Stomach (tissue), 9 donors: ENCODE measurements around the gene WDR18. TPM values are rescaled to one million over a fixed set of nuclear protein-coding genes. Genes with fewer than 3 reads are reported as not detected.

Experiments
- DNase-seq, 2 donors: peaks; one replicate each; pipeline versions ENCODE4 v3.0.0 to v3.0.0-alpha.2; 2013 to 2019
- H3K27ac ChIP-seq, 5 donors: fragments of 200-600 bp in 4 of 5; sonication (generic) in 4 of 5; one replicate each; pipeline ENCODE4 v1.5.1; 2013 to 2019; ENCODE audit warnings: mild to moderate bottlenecking in 1 of 5, moderate library complexity in 1 of 5
- H3K27me3 ChIP-seq, 3 donors: fragments of 200-600 bp; sonication (generic); one replicate each; pipeline ENCODE4 v1.5.1; 2017 to 2019; ENCODE audit warnings: mixed run types in 1 of 3
- H3K36me3 ChIP-seq, 4 donors: fragments of 200-600 bp; sonication (generic); 1 replicate in 3 of 4; 2 replicates in 1 of 4; pipeline ENCODE4 v1.5.1; 2016 to 2019
- H3K4me1 ChIP-seq, 4 donors: fragments of 200-600 bp; sonication (generic); one replicate each; pipeline ENCODE4 v1.5.1; 2016 to 2019
- H3K4me3 ChIP-seq, 4 donors: fragments of 200-600 bp; sonication (generic) in 3 of 4; one replicate each; pipeline ENCODE4 v1.5.1; 2016 to 2019; ENCODE audit warnings: mild to moderate bottlenecking in 1 of 4
- H3K9me3 ChIP-seq, 4 donors: fragments of 200-600 bp; sonication (generic); one replicate each; pipeline ENCODE4 v1.5.1; 2016 to 2019
- CTCF ChIP-seq, 7 experiments: fragments of 450-650 bp in 4 of 7; fragments of 200-600 bp in 3 of 7; sonication (generic) in 3 of 7; IDR thresholded peaks; one replicate each; pipeline ENCODE4 v1.5.1; 2016 to 2019; ENCODE audit warnings: antibody characterized with exemption in 7 of 7, control low read depth in 2 of 7, mild to moderate bottlenecking in 1 of 7
- EP300 ChIP-seq: sonication (generic); formaldehyde crosslinking; IDR thresholded peaks from one replicate; pipeline ENCODE4 v1.6.1; 2017; ENCODE audit warnings: antibody characterized with exemption
- POLR2A ChIP-seq, 4 donors: fragments of 450-650 bp; IDR thresholded peaks; one replicate each; pipeline ENCODE4 v1.6.1; 2016; ENCODE audit warnings: antibody characterized with exemption in 4 of 4, control low read depth in 2 of 4, mild to moderate bottlenecking in 1 of 4, moderate library complexity in 1 of 4
- POLR2AphosphoS5 ChIP-seq, 3 donors: sonication (generic); formaldehyde crosslinking; IDR thresholded peaks; one replicate each; pipeline ENCODE4 v1.6.1; 2016; ENCODE audit warnings: antibody characterized with exemption in 3 of 3
- WGBS, 5 donors: extraction: QIAGEN DNeasy Blood & Tissue Kit in 3 of 5; methylation state at CpG; one replicate each; pipeline versions ENCODE4 v1.1.5 to v1.1.7; 2013 to 2018; 5-methylcytosine and 5-hydroxymethylcytosine counted together
- intact Hi-C: fragments of 100-400 bp; cut with DNase I; formaldehyde crosslinking; loops from one replicate; pipeline ENCODE4 v1.15.1; 2023; ENCODE audit warnings: low total_unique reads
- polyA plus RNA-seq, 3 donors: library from polyadenylated mRNA; stranded (reverse); fragments of 200-250 nt; gene quantifications; one replicate each; pipeline ENCODE4 v1.2.3, GENCODE V29; 2013
- total RNA-seq, 5 donors: library from RNA; depleted of rRNA; stranded (reverse); fragments of >200 nt; gene quantifications; one replicate each; pipeline versions ENCODE4 v1.1.0 to v1.2.3, GENCODE V29; 2014 to 2016
- donor health status: healthy with polysubstance abuse.
- donor health status: Bipolar disorder and iron deficiency.
- donor health status: healthy.

WDR18 gene
- total and polyA plus RNA-seq, 8 donors: 19.1 to 410 (median 60.6) TPM

GRCh38 chr19:1008268-1009040 lies 24.3 kb downstream of the WDR18 start:
- DNase-seq: no peak

GRCh38 chr19:1009041-1009980 lies 25.2 kb downstream of the WDR18 start:
- Histone ChIP-seq H3K36me3 (peaks cover 42 to 63% (median 59%) of the 10 kb centered on the region in 4 donors), H3K27ac (peak overlapping the region; percentile 27 to 74 (median 73))
- 75 to 87% (median 76%) methylated on average over 35 to 92 of the region's 92 CpGs for WGBS, 5 donors

More at GRCh38 chr19:1008268-1009040, 24.3 kb downstream of the WDR18 start:
- TF ChIP-seq POLR2AphosphoS5 (IDR thresholded peaks at IDR 0.05): no peak
- no peak for TF ChIP-seq EP300
- WGBS, 5 donors: 89 to 96% (median 93%) methylated on average over 22 to 45 of the region's 45 CpGs
- peak overlapping the region in 1 of 4 donors; percentile 3 for H3K4me3 ChIP-seq
- no peaks in the 10 kb centered on the region for H3K9me3 ChIP-seq
- H3K27ac ChIP-seq: peak overlapping the region; percentile 27 to 74 (median 73)
- intact Hi-C loops: no loop called here
- peaks cover 0 to 8% (median 3%) of the 10 kb centered on the region in 4 donors for H3K4me1 ChIP-seq
- H3K27me3 ChIP-seq: peaks cover 0 to 13% (median 2%) of the 10 kb centered on the region in 3 donors
- H3K36me3 ChIP-seq: peaks cover 38 to 55% (median 50%) of the 10 kb centered on the region in 4 donors

GRCh38 chr19:1009981-1010538 lies 25.9 kb downstream of the WDR18 start:
- WGBS, 5 donors: 83 to 92% (median 90%) methylated on average over 6 to 29 of the region's 29 CpGs
- TF ChIP-seq POLR2AphosphoS5 (IDR thresholded peaks at IDR 0.05): no peak
- no peak for TF ChIP-seq CTCF (IDR thresholded peaks at IDR 0.05)
- no peak for TF ChIP-seq POLR2A (IDR thresholded peaks at IDR 0.05)
- TF ChIP-seq EP300: no peak
- peaks cover 42 to 71% (median 66%) of the 10 kb centered on the region in 4 donors for H3K36me3 ChIP-seq
- no peaks in the 10 kb centered on the region for H3K27me3 ChIP-seq
- peak overlapping the region in 4 of 5 donors; percentile 36 to 74 (median 74) for H3K27ac ChIP-seq
- DNase-seq: no peak
- peaks cover 3 to 24% (median 12%) of the 10 kb centered on the region in 4 donors for H3K4me1 ChIP-seq
- intact Hi-C loops: no loop called here
- H3K9me3 ChIP-seq: no peaks in the 10 kb centered on the region
- no peak overlapping the region for H3K4me3 ChIP-seq

More at GRCh38 chr19:1009041-1009980, 25.2 kb downstream of the WDR18 start:
- Histone ChIP-seq H3K9me3 (no peaks in the 10 kb centered on the region), H3K27me3 (peaks cover 0 to 4% (median 0%) of the 10 kb centered on the region in 3 donors), H3K4me1 (peaks cover 0 to 16% (median 6%) of the 10 kb centered on the region in 4 donors), H3K4me3 (peak overlapping the region in 1 of 4 donors; percentile 3)
- intact Hi-C loops: no loop called here
- peak in 1 of 2 donors; percentile 67 for DNase-seq
- TF ChIP-seq POLR2A (IDR thresholded peaks at IDR 0.05): no peak
- no peak for TF ChIP-seq CTCF (IDR thresholded peaks at IDR 0.05)
- no peak for TF ChIP-seq POLR2AphosphoS5 (IDR thresholded peaks at IDR 0.05)
- TF ChIP-seq EP300: no peak

GRCh38 chr19:1010586-1011510 lies 26.7 kb downstream of the WDR18 start:
- peaks cover 42 to 73% (median 70%) of the 10 kb centered on the region in 4 donors for H3K36me3 ChIP-seq

More at GRCh38 chr19:1010586-1011510, 26.7 kb downstream of the WDR18 start:
- intact Hi-C loops: no loop called here
- Histone ChIP-seq H3K27ac (peak overlapping the region in 2 of 5 donors; percentile 73 to 74), H3K27me3 (no peaks in the 10 kb centered on the region), H3K9me3 (no peaks in the 10 kb centered on the region), H3K4me3 (no peak overlapping the region), H3K4me1 (peaks cover 8 to 32% (median 19%) of the 10 kb centered on the region in 4 donors)
- DNase-seq: no peak
- no peak for TF ChIP-seq EP300
- 92 to 96% (median 93%) methylated on average over 39 to 56 of the region's 56 CpGs for WGBS, 5 donors
